Fibroblast of villous mesenchyme (primary cell): ENCODE data around the gene P2RY8. TPM values are rescaled to one million over a fixed set of nuclear protein-coding genes. Genes with fewer than 3 reads are reported as not detected.
"Not testable (repeated sequence)": the region's sequence is repeated elsewhere in the genome, so short reads cannot be mapped to it uniquely, and the experiment has no call there.

ENCODE experiments used
- DNase-seq: peaks from one replicate; pipeline ENCODE4 v3.0.0-alpha.2; 2010; ENCODE audit warnings: low read depth
- H3K4me3 ChIP-seq: 2 replicates; pipeline ENCODE4 v1.5.1; 2011; ENCODE audit warnings: low read depth, mild to moderate bottlenecking, low read length
- CTCF ChIP-seq: IDR thresholded peaks from 2 replicates; pipeline ENCODE4 v1.5.1; 2012; ENCODE audit warnings: low read depth, mild to moderate bottlenecking, low read length; ENCODE audit not compliant: insufficient read depth
- total RNA-seq: library from RNA; depleted of rRNA; stranded (reverse); fragments of >200 nt; gene quantifications from 2 replicates; pipeline ENCODE4 v1.2.3, GENCODE V29; 2012

The P2RY8 gene
- total RNA-seq, 1 donor, result not detected

GRCh38 chrX:1500701-1501624, 36.0 kb downstream of the P2RY8 start:
- DNase-seq, result no peak
- TF ChIP-seq CTCF, result no peak
- H3K4me3 ChIP-seq, result no peak overlapping the region

GRCh38 chrX:1496076-1496475, 40.9 kb downstream of the P2RY8 start:
- DNase-seq, result no peak
- no peak overlapping the region for H3K4me3 ChIP-seq
- no peak for TF ChIP-seq CTCF

GRCh38 chrX:1493877-1494510, 43.0 kb downstream of the P2RY8 start:
- TF ChIP-seq CTCF, result no peak
- no peak overlapping the region for H3K4me3 ChIP-seq
- no peak for DNase-seq

GRCh38 chrX:1493412-1493811, 43.6 kb downstream of the P2RY8 start:
- DNase-seq, result no peak
- no peak overlapping the region for H3K4me3 ChIP-seq
- no peak for TF ChIP-seq CTCF

GRCh38 chrX:1492421-1493012, 44.5 kb downstream of the P2RY8 start:
- no peak overlapping the region for H3K4me3 ChIP-seq
- no peak for DNase-seq
- no peak for TF ChIP-seq CTCF

GRCh38 chrX:1491851-1492349, 45.1 kb downstream of the P2RY8 start:
- DNase-seq, result no peak
- TF ChIP-seq CTCF, result no peak
- H3K4me3 ChIP-seq, result no peak overlapping the region

- H3K4me3 ChIP-seq, DNase-seq: not testable (repeated sequence)
Measured at GRCh38 chrX:1491248-1491647, 45.7 kb downstream of the P2RY8 start.

GRCh38 chrX:1490723-1491122, 46.3 kb downstream of the P2RY8 start:
- not testable (repeated sequence) for H3K4me3 ChIP-seq, DNase-seq

GRCh38 chrX:1489354-1489753, 47.6 kb downstream of the P2RY8 start:
- not testable (repeated sequence) for H3K4me3 ChIP-seq, DNase-seq
